Measurements from ENCODE around the gene APLN.
A peak's percentile ranks its signal among the peaks of the same experiment; 100 is the strongest.

APLN gene, protein sequence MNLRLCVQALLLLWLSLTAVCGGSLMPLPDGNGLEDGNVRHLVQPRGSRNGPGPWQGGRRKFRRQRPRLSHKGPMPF

DNA sequence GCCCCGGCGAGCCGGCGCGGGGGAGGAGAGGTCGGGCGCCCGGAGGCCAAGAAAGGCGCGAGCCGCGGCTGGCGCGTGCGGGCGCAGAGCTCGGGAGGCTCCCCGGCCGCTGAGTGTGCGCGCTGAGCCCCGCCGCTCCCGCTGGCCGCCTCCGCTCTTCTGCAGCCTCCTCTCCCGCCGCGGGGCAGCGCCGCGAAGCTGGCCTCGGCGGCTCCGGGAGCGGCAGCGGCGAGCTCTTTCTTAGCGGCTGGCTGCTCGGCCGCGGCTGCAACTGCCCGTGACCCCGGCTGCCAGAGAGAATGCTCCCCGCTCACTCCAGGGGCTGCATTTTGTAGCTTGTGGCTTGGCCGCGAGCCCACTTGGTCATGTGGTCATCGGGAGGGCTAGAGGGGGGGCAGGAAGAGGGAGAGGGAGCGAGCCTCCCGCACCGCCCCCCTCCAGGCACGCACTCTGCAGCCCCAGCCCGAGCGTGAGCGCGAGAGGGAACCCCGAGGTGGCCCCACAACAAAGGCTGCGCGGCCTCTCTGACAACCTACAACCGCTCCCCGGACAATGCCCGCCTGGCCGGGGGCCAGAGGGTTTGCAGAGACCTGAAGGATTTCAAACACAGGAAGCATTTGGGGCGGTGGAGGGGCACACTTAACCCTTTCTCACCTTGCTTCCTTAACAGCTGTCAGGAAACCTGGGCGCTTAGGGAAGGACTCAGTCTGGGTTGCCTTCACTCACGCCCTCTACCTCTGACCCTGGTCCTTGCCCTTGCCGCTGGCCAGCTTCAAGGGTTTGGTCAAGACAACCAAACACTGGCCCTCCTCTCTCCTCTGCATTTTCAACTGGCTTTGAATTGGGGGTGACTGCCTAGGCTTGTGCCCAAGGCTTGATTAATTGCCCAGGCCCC, at the start of gene APLN:
Gene APLN, minus strand, starts transcription at position 305 of the 895 bp plus-strand sequence. CDS start 326 bp downstream, outside the sequence.
- DNase-seq (ENCODE audit: low spot score in 2 of 2) = no peak
- H3K36me3 Mint-ChIP-seq = no peaks in the 10 kb centered on the region
- peaks cover 11% of the 10 kb centered on the region for H3K27me3 Mint-ChIP-seq
- peaks cover 13% of the 10 kb centered on the region for H3K4me1 Mint-ChIP-seq
- peak within 1 kb of the TSS; percentile 77 for H3K4me3 Mint-ChIP-seq
- H3K27ac Mint-ChIP-seq = no peak within 1 kb of the TSS
- ATAC-seq (ENCODE audit: low read depth) = peak; percentile 53
- no peaks in the 10 kb centered on the region for H3K9me3 Mint-ChIP-seq

DNA sequence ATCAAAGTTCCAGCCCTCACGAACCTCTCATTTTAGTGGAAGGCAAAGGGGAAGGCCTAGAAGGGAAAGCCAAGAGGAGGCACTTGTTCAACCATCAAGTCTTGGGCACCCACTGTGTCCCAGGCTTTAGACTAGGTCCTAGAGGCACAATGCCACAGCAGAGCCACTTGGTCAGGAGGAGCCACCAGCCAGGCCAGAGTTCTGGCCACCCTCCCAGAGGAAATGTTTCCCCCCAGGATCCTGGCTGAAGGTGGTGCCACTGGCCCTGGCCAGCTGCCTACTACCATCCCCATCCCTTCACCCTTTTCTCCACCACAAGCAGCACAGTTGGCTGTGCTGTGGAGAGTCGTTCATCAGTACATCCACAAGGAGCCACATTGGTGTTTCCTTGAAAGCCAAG, 49.7 kb upstream of the APLN start:
- H3K27me3 Mint-ChIP-seq = peaks cover 6% of the 10 kb centered on the region

DNA sequence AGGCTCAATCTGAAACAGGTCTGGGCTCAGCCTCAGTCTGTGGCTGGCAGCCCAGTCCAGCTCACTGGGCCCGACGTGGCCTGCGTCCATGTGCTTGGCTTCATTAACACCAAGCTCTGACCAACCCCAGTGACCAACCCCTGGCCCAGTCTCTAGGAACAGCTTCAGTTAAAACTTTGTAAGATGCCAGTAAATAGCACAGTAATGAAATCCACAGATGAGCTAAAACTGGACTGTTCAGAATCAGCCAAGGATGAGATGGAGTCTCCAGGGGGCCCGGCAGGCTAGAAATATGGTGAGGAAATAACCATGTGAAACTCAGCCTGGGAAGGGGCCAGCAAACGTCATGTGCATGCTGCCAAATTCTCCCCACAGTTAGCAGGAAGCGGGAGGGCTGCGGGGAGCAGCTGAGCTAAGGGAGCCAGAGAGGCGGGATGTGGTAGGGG, 46.9 kb upstream of the APLN start:
- H3K27ac Mint-ChIP-seq = no peak overlapping the region
- peaks cover 3% of the 10 kb centered on the region for H3K4me1 Mint-ChIP-seq
- H3K4me3 Mint-ChIP-seq = no peak overlapping the region
- peaks cover 1% of the 10 kb centered on the region for H3K27me3 Mint-ChIP-seq
- no peaks in the 10 kb centered on the region for H3K9me3 Mint-ChIP-seq
- ATAC-seq (ENCODE audit: low read depth) = no peak
- H3K36me3 Mint-ChIP-seq = no peaks in the 10 kb centered on the region
- no peak for DNase-seq (ENCODE audit: low spot score in 2 of 2)

More for the DNA sequence above, 49.7 kb upstream of the APLN start:
- DNase-seq (ENCODE audit: low spot score in 2 of 2) = no peak
- H3K27ac Mint-ChIP-seq = no peak overlapping the region
- no peaks in the 10 kb centered on the region for H3K36me3 Mint-ChIP-seq
- peaks cover 3% of the 10 kb centered on the region for H3K4me1 Mint-ChIP-seq
- H3K9me3 Mint-ChIP-seq = no peaks in the 10 kb centered on the region
- H3K4me3 Mint-ChIP-seq = no peak overlapping the region
- no peak for ATAC-seq (ENCODE audit: low read depth)

DNA sequence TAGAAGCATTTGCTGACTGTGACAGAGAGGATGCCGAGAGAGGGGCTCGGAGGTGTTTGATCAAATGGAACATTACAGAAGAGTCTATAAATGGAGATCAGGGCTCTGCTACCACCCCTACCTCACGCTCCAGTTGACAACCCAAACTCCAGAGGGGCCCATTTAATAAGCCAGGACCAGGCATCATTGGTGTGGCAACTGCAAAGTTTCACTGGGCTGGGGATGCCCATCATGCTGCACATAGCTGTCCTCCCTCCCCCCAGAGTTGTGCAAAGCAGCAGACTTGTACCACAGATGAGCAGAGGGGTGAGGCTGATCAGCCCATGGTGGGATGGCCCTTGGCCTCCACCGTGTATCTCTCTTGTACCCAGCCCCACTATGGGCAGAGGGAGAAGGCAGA, 45.8 kb upstream of the APLN start:
- H3K36me3 Mint-ChIP-seq = no peaks in the 10 kb centered on the region

DNA sequence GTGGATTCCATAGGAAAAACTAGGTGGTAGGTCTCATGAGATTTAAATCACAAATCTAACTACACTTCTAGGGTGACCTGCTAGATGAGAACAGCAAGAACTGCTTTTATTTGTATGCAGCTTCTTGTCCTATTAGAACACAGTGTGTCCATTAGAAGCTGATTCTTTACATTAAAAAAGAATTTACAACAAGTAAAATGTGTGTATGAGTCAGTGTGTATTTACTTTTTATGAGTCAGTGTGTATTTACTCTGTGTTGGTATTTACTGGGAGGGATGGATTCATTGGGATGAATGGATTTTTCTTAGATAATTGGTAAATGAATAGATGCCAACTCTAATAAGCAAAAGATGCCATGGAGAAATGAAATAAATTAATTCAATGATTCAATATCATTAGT, 43.4 kb upstream of the APLN start:
- Mint-ChIP-seq H3K4me1 (peaks cover 3% of the 10 kb centered on the region), H3K4me3 (no peak overlapping the region), H3K9me3 (no peaks in the 10 kb centered on the region), H3K27me3 (peaks cover 1% of the 10 kb centered on the region), H3K36me3 (no peaks in the 10 kb centered on the region), H3K27ac (no peak overlapping the region)
- no peak for DNase-seq (ENCODE audit: low spot score in 2 of 2)
- ATAC-seq (ENCODE audit: low read depth) = no peak

More for the DNA sequence above, 45.8 kb upstream of the APLN start:
- DNase-seq (ENCODE audit: low spot score in 2 of 2) (no peak), ATAC-seq (ENCODE audit: low read depth) (no peak)
- Mint-ChIP-seq H3K9me3 (no peaks in the 10 kb centered on the region), H3K27ac (no peak overlapping the region), H3K4me1 (peaks cover 3% of the 10 kb centered on the region), H3K27me3 (peaks cover 1% of the 10 kb centered on the region), H3K4me3 (no peak overlapping the region)

DNA sequence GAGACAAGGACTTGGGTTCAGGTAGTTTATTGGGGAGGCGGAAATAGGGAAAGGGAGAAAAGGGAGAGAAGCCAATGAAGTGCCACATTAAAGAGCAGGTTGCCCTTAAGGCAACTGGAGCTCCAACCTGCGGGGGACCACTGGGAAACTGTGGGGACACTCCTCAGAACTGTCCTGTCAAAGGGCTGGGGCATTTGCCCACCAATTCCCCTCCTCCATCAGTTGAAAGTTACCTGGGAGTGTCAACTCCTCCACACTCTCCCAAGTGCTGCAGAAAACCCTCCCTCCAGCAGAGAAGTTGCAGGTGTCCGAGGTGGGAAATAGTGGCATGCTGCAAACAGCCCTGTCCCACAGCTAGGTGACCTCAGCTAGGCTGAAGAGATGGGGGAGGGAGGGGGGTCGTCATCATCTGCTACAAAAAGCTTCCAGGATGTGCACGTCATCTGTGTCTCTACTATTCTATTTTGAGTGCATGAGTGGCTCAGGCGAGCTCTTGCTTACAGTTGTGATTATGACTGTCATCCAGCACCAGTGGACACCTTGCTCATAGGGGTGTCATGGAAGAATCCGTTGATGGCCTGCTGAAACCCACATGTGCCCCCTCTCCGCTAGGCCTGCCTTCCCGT, 42.6 kb upstream of the APLN start:
- H3K36me3 Mint-ChIP-seq = no peaks in the 10 kb centered on the region
- DNase-seq (ENCODE audit: low spot score in 2 of 2) = no peak
- peaks cover 2% of the 10 kb centered on the region for H3K4me1 Mint-ChIP-seq
- H3K4me3 Mint-ChIP-seq = no peak overlapping the region
- peaks cover 1% of the 10 kb centered on the region for H3K27me3 Mint-ChIP-seq
- ATAC-seq (ENCODE audit: low read depth) = no peak
- H3K27ac Mint-ChIP-seq = no peak overlapping the region
- H3K9me3 Mint-ChIP-seq = no peaks in the 10 kb centered on the region

DNA sequence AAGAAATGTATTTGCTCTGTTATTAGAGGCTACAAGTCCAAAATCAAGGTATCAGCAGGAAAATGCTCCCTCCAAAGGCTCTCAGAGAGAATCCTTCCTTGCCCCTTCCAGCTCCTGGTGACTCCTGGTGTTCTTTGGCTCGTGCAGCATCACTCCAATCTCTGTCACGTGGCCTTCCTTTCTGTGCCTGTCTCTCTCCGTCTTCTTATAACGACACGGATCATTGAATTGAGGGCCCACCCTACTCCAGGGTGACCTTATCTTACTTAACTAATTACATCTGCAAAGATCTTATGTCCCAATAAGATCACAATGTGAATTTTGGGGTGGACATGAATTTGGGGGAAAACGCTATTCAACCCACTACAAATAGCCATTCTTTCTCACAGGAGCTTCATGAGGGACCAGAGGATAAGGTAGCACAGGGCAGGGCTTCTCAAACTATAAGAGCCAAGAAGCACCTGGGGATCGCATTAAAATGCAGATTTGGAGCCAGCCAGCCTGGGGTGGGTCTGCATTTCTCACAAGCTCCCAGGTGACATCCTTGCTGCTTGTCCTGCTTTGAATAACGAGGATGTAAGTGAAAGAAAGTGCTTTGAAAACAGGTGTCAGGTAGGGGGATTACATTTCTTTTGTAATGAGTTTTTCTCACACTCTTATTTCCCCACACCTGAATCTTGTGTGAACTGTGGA, 41.9 kb upstream of the APLN start:
- H3K36me3 Mint-ChIP-seq = no peaks in the 10 kb centered on the region

DNA sequence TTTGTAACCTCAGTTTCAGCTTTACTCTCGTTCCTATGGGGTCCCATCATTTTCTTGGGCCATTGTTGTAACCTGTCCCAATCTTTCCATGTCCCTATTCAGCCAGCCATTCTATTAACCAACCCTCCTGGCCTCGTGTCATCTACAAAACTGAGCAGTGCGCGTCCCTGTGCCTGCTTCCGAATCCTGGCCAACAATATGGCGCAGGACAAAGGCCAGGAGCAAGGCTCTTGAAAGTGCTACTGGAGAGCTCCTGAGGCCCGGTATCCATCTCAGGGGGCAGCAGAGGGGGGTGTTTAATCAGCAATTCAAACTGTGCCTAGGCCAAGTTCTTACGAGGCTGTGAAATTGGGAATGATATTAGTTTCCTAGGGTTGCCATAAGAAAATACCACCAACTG, 41.2 kb upstream of the APLN start:
- no peaks in the 10 kb centered on the region for H3K27me3 Mint-ChIP-seq
- DNase-seq (ENCODE audit: low spot score in 2 of 2) (no peak), ATAC-seq (ENCODE audit: low read depth) (no peak)
- no peaks in the 10 kb centered on the region for H3K4me1 Mint-ChIP-seq
- no peaks in the 10 kb centered on the region for H3K9me3 Mint-ChIP-seq
- no peak overlapping the region for H3K27ac Mint-ChIP-seq
- H3K4me3 Mint-ChIP-seq = no peak overlapping the region
- H3K36me3 Mint-ChIP-seq = no peaks in the 10 kb centered on the region

More for the DNA sequence above, 41.9 kb upstream of the APLN start:
- Mint-ChIP-seq H3K27me3 (no peaks in the 10 kb centered on the region), H3K4me1 (no peaks in the 10 kb centered on the region), H3K27ac (no peak overlapping the region), H3K9me3 (no peaks in the 10 kb centered on the region), H3K4me3 (no peak overlapping the region)
- DNase-seq (ENCODE audit: low spot score in 2 of 2) = no peak
- ATAC-seq (ENCODE audit: low read depth) = no peak

DNA sequence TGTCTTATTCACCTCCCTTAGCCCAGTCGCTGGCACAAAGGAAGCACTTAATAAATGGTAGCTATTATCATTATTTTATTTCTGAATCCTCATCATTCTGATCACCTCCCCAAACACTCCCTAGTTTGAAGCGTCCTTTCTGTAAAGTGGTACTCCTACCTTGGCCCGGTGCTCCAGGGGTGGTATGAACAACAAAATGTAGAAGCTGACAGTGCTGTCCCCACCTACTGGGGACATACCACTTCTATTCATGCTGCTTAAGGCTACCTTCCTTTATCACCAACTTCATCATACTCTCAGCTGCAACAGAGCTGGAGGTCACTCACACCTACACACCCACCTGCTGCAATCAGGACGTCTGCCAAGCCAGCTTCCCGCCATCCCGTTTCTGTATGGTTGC, 40.8 kb upstream of the APLN start:
- Mint-ChIP-seq H3K27me3 (no peaks in the 10 kb centered on the region), H3K36me3 (no peaks in the 10 kb centered on the region), H3K4me3 (no peak overlapping the region), H3K27ac (no peak overlapping the region), H3K4me1 (no peaks in the 10 kb centered on the region), H3K9me3 (no peaks in the 10 kb centered on the region)
- DNase-seq (ENCODE audit: low spot score in 2 of 2) (no peak), ATAC-seq (ENCODE audit: low read depth) (no peak)

DNA sequence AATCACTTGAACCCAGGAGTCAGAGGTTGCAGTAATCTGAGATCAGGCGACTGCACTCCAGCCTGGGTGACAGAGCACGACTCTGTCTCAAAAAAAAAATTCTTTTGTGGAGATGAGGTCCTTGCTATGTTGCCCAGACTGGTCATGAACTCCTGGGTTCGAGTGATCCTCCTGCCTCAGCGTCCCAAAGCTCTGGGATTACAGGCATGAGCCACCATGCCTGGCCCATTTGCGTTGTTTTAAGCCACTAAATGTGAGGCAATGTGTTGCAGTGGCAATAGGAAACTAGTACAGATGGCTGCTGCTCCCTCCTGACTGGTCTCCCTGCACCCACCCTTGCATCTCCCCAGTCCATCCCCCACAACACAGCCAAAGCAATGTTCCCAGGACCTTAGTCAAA, 40.0 kb upstream of the APLN start:
- Mint-ChIP-seq H3K36me3 (no peaks in the 10 kb centered on the region), H3K27ac (no peak overlapping the region), H3K4me1 (no peaks in the 10 kb centered on the region), H3K4me3 (no peak overlapping the region), H3K9me3 (no peaks in the 10 kb centered on the region), H3K27me3 (no peaks in the 10 kb centered on the region)
- DNase-seq (ENCODE audit: low spot score in 2 of 2) = no peak
- no peak for ATAC-seq (ENCODE audit: low read depth)

DNA sequence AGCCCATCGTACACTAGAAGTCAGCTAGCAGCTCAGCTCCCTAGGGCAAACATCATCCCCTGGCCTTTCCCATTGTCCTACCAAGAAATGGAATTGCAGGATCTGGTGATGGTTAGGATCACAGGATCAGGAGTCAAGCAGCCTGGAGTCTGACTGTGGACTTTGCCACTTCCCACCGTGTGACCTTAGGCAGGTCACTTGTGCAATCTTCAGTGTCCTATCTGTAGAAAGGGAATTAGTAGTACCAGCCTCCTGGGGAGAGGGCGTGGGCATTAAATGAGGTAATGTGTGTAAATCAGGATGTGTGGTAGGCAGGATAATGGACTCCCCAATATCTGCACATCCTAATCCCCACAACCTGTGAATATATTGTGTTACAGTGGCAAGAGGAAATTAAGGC, 38.6 kb upstream of the APLN start:
- ATAC-seq (ENCODE audit: low read depth) = no peak

DNA sequence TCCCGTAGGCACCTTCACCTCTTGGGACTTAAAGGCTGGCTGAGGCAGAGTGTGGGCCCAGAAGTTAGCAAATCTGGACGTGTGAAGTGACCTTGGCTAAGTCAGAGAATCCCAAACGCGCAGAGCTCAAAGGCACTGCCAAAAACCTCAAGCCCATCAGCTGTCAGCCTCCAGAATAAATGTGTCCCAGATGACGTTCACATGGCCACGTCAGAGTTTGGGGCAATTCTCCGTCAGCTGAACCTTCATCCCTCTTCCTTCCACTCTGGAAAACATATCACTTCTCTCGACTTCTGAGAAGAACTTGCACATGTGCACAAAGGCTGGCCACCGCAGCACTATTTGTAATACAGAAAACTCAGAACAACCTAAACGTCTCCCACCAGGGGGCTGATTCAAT, 35.7 kb upstream of the APLN start:
- DNase-seq (ENCODE audit: low spot score in 2 of 2) = no peak
- Mint-ChIP-seq H3K4me1 (no peaks in the 10 kb centered on the region), H3K9me3 (no peaks in the 10 kb centered on the region), H3K36me3 (no peaks in the 10 kb centered on the region), H3K27ac (no peak overlapping the region), H3K27me3 (no peaks in the 10 kb centered on the region), H3K4me3 (no peak overlapping the region)
- ATAC-seq (ENCODE audit: low read depth) = no peak

More for the DNA sequence above, 38.6 kb upstream of the APLN start:
- no peak overlapping the region for H3K4me3 Mint-ChIP-seq
- no peak for DNase-seq (ENCODE audit: low spot score in 2 of 2)
- no peak overlapping the region for H3K27ac Mint-ChIP-seq
- no peaks in the 10 kb centered on the region for H3K36me3 Mint-ChIP-seq
- H3K27me3 Mint-ChIP-seq = no peaks in the 10 kb centered on the region
- no peaks in the 10 kb centered on the region for H3K4me1 Mint-ChIP-seq
- H3K9me3 Mint-ChIP-seq = no peaks in the 10 kb centered on the region

DNA sequence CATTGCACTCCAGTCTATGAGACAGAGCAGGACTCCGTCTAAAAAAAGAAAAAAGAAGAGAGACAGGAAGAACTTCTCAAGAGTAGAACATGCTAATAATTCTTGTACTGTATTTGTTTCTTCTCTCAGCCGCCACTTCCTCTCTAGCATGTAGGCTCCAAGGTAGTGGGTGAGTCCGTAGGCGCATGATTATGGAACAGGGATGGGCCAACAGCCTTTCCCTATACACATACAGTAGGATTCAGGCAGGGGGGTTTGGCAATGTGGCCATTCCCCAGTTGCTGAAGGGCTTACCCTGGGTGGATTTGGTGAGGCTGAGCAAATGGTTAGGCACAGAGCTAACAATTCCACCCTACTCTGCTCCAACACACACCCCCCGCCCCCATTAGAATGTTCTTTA, 35.0 kb upstream of the APLN start:
- Mint-ChIP-seq H3K36me3 (no peaks in the 10 kb centered on the region), H3K4me1 (no peaks in the 10 kb centered on the region), H3K9me3 (no peaks in the 10 kb centered on the region), H3K4me3 (no peak overlapping the region), H3K27ac (no peak overlapping the region), H3K27me3 (no peaks in the 10 kb centered on the region)
- DNase-seq (ENCODE audit: low spot score in 2 of 2) (no peak), ATAC-seq (ENCODE audit: low read depth) (no peak)

DNA sequence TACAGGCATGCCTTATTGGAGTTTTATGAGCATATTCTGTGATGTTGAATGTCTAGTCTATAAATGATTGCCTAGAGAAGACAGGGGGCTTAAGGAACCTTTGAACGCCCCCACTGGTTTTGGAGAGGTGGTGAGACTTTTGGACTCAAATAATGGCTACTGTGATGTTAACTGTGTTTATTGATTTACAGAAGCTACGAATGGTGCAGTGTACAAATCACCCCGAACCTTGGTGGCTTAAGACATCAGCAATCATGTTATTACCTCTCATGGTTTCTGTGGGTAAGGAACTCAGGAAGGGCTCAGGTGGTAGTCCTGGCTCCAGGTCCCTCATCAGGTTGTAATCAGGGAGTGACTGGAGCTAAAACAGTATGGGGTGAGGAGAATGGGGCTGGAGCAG, 33.3 kb upstream of the APLN start:
- no peaks in the 10 kb centered on the region for H3K36me3 Mint-ChIP-seq
- peaks cover 4% of the 10 kb centered on the region for H3K4me1 Mint-ChIP-seq
- DNase-seq (ENCODE audit: low spot score in 2 of 2) (no peak), ATAC-seq (ENCODE audit: low read depth) (no peak)
- H3K9me3 Mint-ChIP-seq = no peaks in the 10 kb centered on the region
- H3K4me3 Mint-ChIP-seq = no peak overlapping the region
- no peak overlapping the region for H3K27ac Mint-ChIP-seq
- H3K27me3 Mint-ChIP-seq = no peaks in the 10 kb centered on the region

Measured in memory B cell (primary cell).